Type B pancreatic cell (in vitro differentiated cells): ENCODE measurements around the gene SMIM41. TPM values are rescaled to one million over a fixed set of nuclear protein-coding genes. Genes with fewer than 3 reads are reported as not detected.

Experiments
- DNase-seq: peaks from one replicate; pipeline ENCODE4 v3.0.0; 2021; ENCODE audit warnings: mixed read lengths; ENCODE audit not compliant: unreplicated experiment; ENCODE audit errors: extremely low spot score
- H3K27ac Mint-ChIP-seq: 2 replicates; pipeline ENCODE4 v1.8.0; 2021; ENCODE audit warnings: mild to moderate bottlenecking, mixed read lengths
- H3K27me3 Mint-ChIP-seq: 2 replicates; pipeline ENCODE4 v1.8.0; 2021; ENCODE audit warnings: mixed read lengths
- H3K36me3 Mint-ChIP-seq: 2 replicates; pipeline ENCODE4 v1.8.0; 2021; ENCODE audit warnings: mixed read lengths
- H3K4me1 Mint-ChIP-seq: one replicate; pipeline ENCODE4 v1.8.0; 2021; ENCODE audit warnings: mixed read lengths; ENCODE audit not compliant: unreplicated experiment
- H3K4me3 Mint-ChIP-seq: 2 replicates; pipeline ENCODE4 v1.8.0; 2021; ENCODE audit warnings: mild to moderate bottlenecking, mixed read lengths
- H3K9me3 Mint-ChIP-seq: 2 replicates; pipeline ENCODE4 v1.8.0; 2021; ENCODE audit warnings: mixed read lengths
- CTCF ChIP-seq: fragments of 200-600 bp; sonication (generic); conservative IDR thresholded peaks from 2 replicates; pipeline ENCODE4 v1.5.0; 2021; ENCODE audit warnings: antibody characterized with exemption, mild to moderate bottlenecking
- total RNA-seq: library from RNA; stranded (reverse); gene quantifications from 2 replicates; pipeline ENCODE4 v1.2.1, GENCODE V29; 2021; ENCODE audit warnings: low replicate concordance

SMIM41 gene
- total RNA-seq, 1 donor from 2014 or later = not detected

- H3K4me3 Mint-ChIP-seq = no peak overlapping the region
- TF ChIP-seq CTCF = no peak
- no peaks in the 10 kb centered on the region for H3K9me3 Mint-ChIP-seq
- H3K27ac Mint-ChIP-seq = peak overlapping the region; percentile 69
- H3K4me1 Mint-ChIP-seq = no peaks in the 10 kb centered on the region
- H3K36me3 Mint-ChIP-seq = no peaks in the 10 kb centered on the region
- no peak for DNase-seq
- peaks cover 2% of the 10 kb centered on the region for H3K27me3 Mint-ChIP-seq
Measured at GRCh38 chr12:52059582-52060497, 19.7 kb upstream of the SMIM41 start.

GRCh38 chr12:52060498-52061177 is 18.9 kb upstream of the SMIM41 start:
- Mint-ChIP-seq H3K9me3 (no peaks in the 10 kb centered on the region), H3K36me3 (no peaks in the 10 kb centered on the region), H3K4me1 (no peaks in the 10 kb centered on the region), H3K27me3 (peaks cover 10% of the 10 kb centered on the region), H3K4me3 (no peak overlapping the region), H3K27ac (peak overlapping the region; percentile 18)
- no peak for DNase-seq
- no peak for TF ChIP-seq CTCF

GRCh38 chr12:52061470-52062166 is 17.9 kb upstream of the SMIM41 start:
- H3K27ac Mint-ChIP-seq = peak overlapping the region; percentile 18
- peaks cover 19% of the 10 kb centered on the region for H3K27me3 Mint-ChIP-seq
- no peaks in the 10 kb centered on the region for H3K9me3 Mint-ChIP-seq
- no peak for DNase-seq
- no peak for TF ChIP-seq CTCF
- no peaks in the 10 kb centered on the region for H3K4me1 Mint-ChIP-seq
- no peaks in the 10 kb centered on the region for H3K36me3 Mint-ChIP-seq
- H3K4me3 Mint-ChIP-seq = no peak overlapping the region

- no peak overlapping the region for H3K27ac Mint-ChIP-seq
- H3K36me3 Mint-ChIP-seq = no peaks in the 10 kb centered on the region
- peak; percentile 61 for DNase-seq
- no peak for TF ChIP-seq CTCF
- no peak overlapping the region for H3K4me3 Mint-ChIP-seq
- no peaks in the 10 kb centered on the region for H3K9me3 Mint-ChIP-seq
- H3K4me1 Mint-ChIP-seq = no peaks in the 10 kb centered on the region
- H3K27me3 Mint-ChIP-seq = peaks cover 25% of the 10 kb centered on the region
Measured at GRCh38 chr12:52062167-52063081, 17.1 kb upstream of the SMIM41 start.
